GM19099 (cell line): Measurements from ENCODE around the gene DHX35.

ENCODE experiments used
- POLR2A ChIP-seq: IDR thresholded peaks from 3 replicates; pipeline ENCODE4 v1.6.1; 2011; ENCODE audit warnings: low read depth; ENCODE audit not compliant: insufficient read length; ENCODE audit errors: extremely low read depth

DHX35 gene

GRCh38 chr20:38932457-38933120 is 29.6 kb upstream of the DHX35 start:
- no peak for TF ChIP-seq POLR2A

- no peak for TF ChIP-seq POLR2A
These were observed 27.6 kb upstream of the DHX35 start for GRCh38 chr20:38934530-38934929.

- TF ChIP-seq POLR2A: no peak
These were observed 26.9 kb upstream of the DHX35 start for GRCh38 chr20:38935285-38935684.

GRCh38 chr20:38935967-38936407 is 26.2 kb upstream of the DHX35 start:
- TF ChIP-seq POLR2A: no peak

GRCh38 chr20:38937000-38937399 is 25.1 kb upstream of the DHX35 start:
- no peak for TF ChIP-seq POLR2A

- TF ChIP-seq POLR2A: no peak
These were observed 24.1 kb upstream of the DHX35 start for GRCh38 chr20:38937978-38938473.

GRCh38 chr20:38939686-38940085 is 22.5 kb upstream of the DHX35 start:
- no peak for TF ChIP-seq POLR2A

- no peak for TF ChIP-seq POLR2A
These were observed 21.5 kb upstream of the DHX35 start for GRCh38 chr20:38940644-38941043.

- no peak for TF ChIP-seq POLR2A
These were observed 20.3 kb upstream of the DHX35 start for GRCh38 chr20:38941726-38942389.

GRCh38 chr20:38945012-38945411 is 17.1 kb upstream of the DHX35 start:
- TF ChIP-seq POLR2A: no peak

GRCh38 chr20:38946836-38947235 is 15.3 kb upstream of the DHX35 start:
- TF ChIP-seq POLR2A: no peak

- TF ChIP-seq POLR2A: no peak
These were observed 14.2 kb upstream of the DHX35 start for GRCh38 chr20:38947931-38948362.

- no peak for TF ChIP-seq POLR2A
These were observed 11.9 kb upstream of the DHX35 start for GRCh38 chr20:38950254-38950653.

GRCh38 chr20:38951611-38952010 is 10.5 kb upstream of the DHX35 start:
- no peak for TF ChIP-seq POLR2A

GRCh38 chr20:38952153-38952552 is 10.0 kb upstream of the DHX35 start:
- TF ChIP-seq POLR2A: no peak

- no peak for TF ChIP-seq POLR2A
These were observed 8.4 kb upstream of the DHX35 start for GRCh38 chr20:38953630-38954340.
